ENCODE results near the gene GHRL. TPM values are rescaled to one million over a fixed set of nuclear protein-coding genes. Genes with fewer than 3 reads are reported as not detected.

GHRL gene
- 1 to 10 TPM in 1 of 10 donors, under 1 TPM in 6, not detected in 3; 0.32 to 1.0 (median 0.81) TPM for total RNA-seq
- polyA plus RNA-seq = under 1 TPM; 0.12 to 0.88 TPM
- long read RNA-seq, donor 1, partial matches to known transcripts = 0 of 1 reads
- long read RNA-seq, donor 1, other reads (novel, unspliced or antisense) = 1 of 1 reads
- long read RNA-seq, donor 2, partial matches to known transcripts = 0 of 1 reads
- long read RNA-seq, donor 2, other reads (novel, unspliced or antisense) = 1 of 1 reads
- long read RNA-seq, donor 3 = 0 reads

- Histone ChIP-seq H3K36me3 (peaks cover 0 to 63% (median 10%) of the 10 kb centered on the region in 9 donors), H3K4me1 (peaks cover 0 to 24% (median 5%) of the 10 kb centered on the region in 9 donors), H3K27ac (peak within 1 kb of the TSS in 3 of 10 donors; percentile 4 to 71 (median 31)), H3K4me3 (peak within 1 kb of the TSS in 1 of 10 donors; percentile 14), H3K9me3 (no peaks in the 10 kb centered on the region), H3K27me3 (no peaks in the 10 kb centered on the region)
- DNase-seq (no peak), ATAC-seq (peak in 5 of 8 donors; percentile 22 to 50 (median 32))
- TF ChIP-seq CTCF (IDR thresholded peaks at IDR 0.05) = no peak
- WGBS, 2 donors = 47 to 48% methylated on average over 12 of the region's 12 CpGs
- intact Hi-C loops (cut with DNase I) = no loop called here
Measured at GRCh38 chr3:10292505-10293419, at the start of gene GHRL. TSS of gene GHRL (minus strand) at chr3:10292947. CDS start at chr3:10290180, 2,767 bp downstream.

GRCh38 chr3:10341901-10342398, 49.2 kb upstream of the GHRL start:
- Histone ChIP-seq H3K27ac (no peak overlapping the region), H3K36me3 (no peaks in the 10 kb centered on the region), H3K9me3 (no peaks in the 10 kb centered on the region), H3K4me3 (no peak overlapping the region), H3K27me3 (peaks cover 0 to 10% (median 0%) of the 10 kb centered on the region in 7 donors), H3K4me1 (no peaks in the 10 kb centered on the region)
- TF ChIP-seq CTCF (IDR thresholded peaks at IDR 0.05) = no peak
- ATAC-seq (no peak), DNase-seq (no peak)
- intact Hi-C loops (cut with DNase I) = loop anchor here in 6 of 10 donors (5.0 to 10.0 kb wide), 6 partner anchors 350 to 395 kb away; no protein-coding TSS in a partner anchor
- 73 to 74% methylated on average over 7 of the region's 7 CpGs for WGBS, 2 donors

DNA sequence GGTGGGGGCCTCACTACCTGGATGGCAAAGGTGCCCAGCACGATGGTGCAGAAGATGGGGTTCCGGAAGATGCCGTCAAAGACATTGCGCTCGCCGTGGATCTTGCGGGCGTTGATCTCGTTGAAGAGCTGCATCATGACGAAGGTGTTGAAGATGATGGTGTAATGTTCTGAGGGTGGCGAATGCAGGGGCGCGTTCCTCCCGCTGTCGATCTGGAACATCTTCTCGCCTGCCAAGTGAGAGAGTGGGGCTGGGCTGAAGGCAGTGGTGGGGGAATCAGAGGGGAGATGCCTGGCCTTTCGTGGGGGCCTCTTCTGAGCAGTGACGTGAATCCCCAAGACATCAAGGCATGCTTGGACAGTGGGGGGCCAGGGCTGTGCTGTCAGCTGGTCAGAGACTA, 47.7 kb upstream of the GHRL start:
- Histone ChIP-seq H3K4me1 (no peaks in the 10 kb centered on the region), H3K27ac (no peak overlapping the region), H3K27me3 (peaks cover 0 to 10% (median 0%) of the 10 kb centered on the region in 7 donors), H3K36me3 (no peaks in the 10 kb centered on the region), H3K9me3 (no peaks in the 10 kb centered on the region), H3K4me3 (no peak overlapping the region)
- ATAC-seq (no peak), DNase-seq (no peak)
- TF ChIP-seq CTCF (IDR thresholded peaks at IDR 0.05) = no peak
- WGBS, 2 donors = 90 to 92% methylated on average over 18 of the region's 18 CpGs
- intact Hi-C loops (cut with DNase I) = loop anchor here in 6 of 10 donors (5.0 to 10.0 kb wide), 6 partner anchors 352 to 397 kb away; no protein-coding TSS in a partner anchor

DNA sequence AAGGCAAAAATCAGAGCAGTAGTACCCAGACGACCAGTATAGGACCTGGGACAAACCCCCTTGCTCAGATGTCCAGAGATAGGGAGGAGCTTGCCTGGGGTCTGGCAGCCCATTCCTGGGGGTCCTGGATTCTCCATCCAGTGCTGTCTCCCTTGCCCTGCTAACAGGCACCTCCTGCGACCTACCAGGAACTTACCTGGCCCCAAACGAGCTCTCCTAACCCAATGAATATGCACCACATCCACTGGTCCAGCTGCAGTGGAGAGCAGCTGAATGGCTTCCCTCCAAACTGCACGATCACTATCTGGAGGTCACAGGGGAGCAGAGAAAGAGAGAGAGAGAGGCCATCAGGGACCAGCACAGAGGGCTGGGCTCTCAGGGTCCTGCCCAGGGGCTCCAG, 47.3 kb upstream of the GHRL start:
- no peak for TF ChIP-seq CTCF (IDR thresholded peaks at IDR 0.05)
- no peak for DNase-seq
- Histone ChIP-seq H3K27me3 (peaks cover 0 to 10% (median 0%) of the 10 kb centered on the region in 7 donors), H3K9me3 (no peaks in the 10 kb centered on the region), H3K27ac (no peak overlapping the region), H3K4me1 (no peaks in the 10 kb centered on the region), H3K4me3 (no peak overlapping the region), H3K36me3 (no peaks in the 10 kb centered on the region)
- intact Hi-C loops (cut with DNase I) = loop anchor here in 6 of 10 donors (5.0 to 10.0 kb wide), 6 partner anchors 352 to 397 kb away; no protein-coding TSS in a partner anchor
- WGBS, 2 donors = 40 to 53% methylated on average over 4 of the region's 4 CpGs
- no peak for ATAC-seq

Measured in heart right ventricle (tissue), 16 donors.